Erythroblast (primary cell): ENCODE data around the gene ATP2A3.

ENCODE experiments used
- GATA1 ChIP-seq: IDR thresholded peaks from 2 replicates; pipeline ENCODE4 v1.6.1; 2011; ENCODE audit warnings: low read depth, mild to moderate bottlenecking, control low read depth, low read length, moderate library complexity
- POLR2A ChIP-seq: IDR thresholded peaks from 2 replicates; pipeline ENCODE4 v1.6.1; 2011; ENCODE audit warnings: mild to moderate bottlenecking, low read length

DNA sequence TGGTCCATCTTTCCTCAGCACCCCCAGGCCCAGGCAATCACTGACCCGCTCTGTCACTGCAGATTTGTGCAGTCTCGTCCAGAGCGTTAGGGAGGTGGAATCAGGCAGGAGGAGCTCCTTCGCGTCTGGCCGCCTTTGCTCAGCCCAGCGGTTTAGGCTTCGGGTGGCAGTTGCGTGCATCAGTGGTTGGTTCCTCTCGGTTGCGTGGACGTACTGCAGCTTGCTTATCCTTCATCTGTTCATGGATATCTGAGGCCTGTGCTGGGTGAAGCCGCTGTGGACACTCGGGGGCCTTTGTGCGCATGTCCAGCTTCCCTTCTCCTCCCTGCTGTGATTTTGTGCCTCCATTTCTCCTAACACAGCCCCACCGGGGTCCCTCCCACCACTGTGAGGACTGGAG, 43.2 kb downstream of the ATP2A3 start:
- TF ChIP-seq POLR2A (no peak), GATA1 (no peak)
